HepG2 (cell line): ENCODE measurements around the gene COPS3. TPM values are rescaled to one million over a fixed set of nuclear protein-coding genes. Genes with fewer than 3 reads are reported as not detected.

ENCODE experiments used
- AGO1 ChIP-seq: fragments of 200-400 bp; formaldehyde crosslinking; IDR thresholded peaks from 2 replicates; pipeline ENCODE4 v1.6.1; 2017; ENCODE audit warnings: mild to moderate bottlenecking, low read depth, low read length, moderate library complexity; ENCODE audit not compliant: poor library complexity, severe bottlenecking
- ARHGAP35 ChIP-seq: sonication (generic); formaldehyde crosslinking; IDR thresholded peaks from 2 replicates; pipeline ENCODE4 v1.9.0; 2022; ENCODE audit warnings: mild to moderate bottlenecking, inconsistent platforms, moderate library complexity, missing genetic modification reagents, borderline replicate concordance
- IRF2 ChIP-seq: IDR thresholded peaks from 2 replicates; pipeline ENCODE4 v1.6.1; 2018; ENCODE audit warnings: missing genetic modification reagents, missing compliant biosample characterization
- ZNF619 ChIP-seq: sonication (generic); formaldehyde crosslinking; IDR thresholded peaks from 2 replicates; pipeline ENCODE4 v1.4.0; 2020; ENCODE audit warnings: mild to moderate bottlenecking, missing genetic modification reagents
- polyA plus RNA-seq, 8 experiments: library from polyadenylated mRNA; depleted of rRNA in 3 of 8; stranded (reverse) in 7 of 8; unstranded in 1 of 8; fragments of >200 nt; fragmentation: Illumina TruSeq in 4 of 8; extraction: Trizol in 4 of 8; gene quantifications; 2 replicates each; pipeline versions ENCODE4 v1.2.1 to v1.2.3, GENCODE V29; 2011 to 2016; ENCODE audit warnings: low read depth in 4 of 8, missing spikeins in 1 of 8, mixed read lengths in 1 of 8; ENCODE audit not compliant: insufficient read depth in 1 of 8
- total RNA-seq, 5 experiments: library from RNA; depleted of rRNA; stranded (reverse); fragments of >200 nt; fragmentation: Illumina TruSeq; extraction: Trizol; gene quantifications; 2 replicates each; pipeline ENCODE4 v1.2.3, GENCODE V29; 2016; ENCODE audit warnings: low read depth in 1 of 5
- TF ChIP-seq, protein P1 (sequence below), 2 experiments: fragments of 450-650 bp in 1 of 2; sonication (generic) in 1 of 2; formaldehyde crosslinking in 1 of 2; IDR thresholded peaks; 2 replicates each; pipeline versions ENCODE4 v1.6.1 to v1.8.0; 2016 to 2022; ENCODE audit warnings: antibody characterized with exemption in 1 of 2, mild to moderate bottlenecking in 1 of 2, missing genetic modification reagents in 1 of 2

Gene COPS3
- total and polyA plus RNA-seq, 2 of the 13 experiments (the other 11 are each of a cell fraction or from before 2014, with no cell fraction given), result 46.3 to 103 TPM

DNA sequence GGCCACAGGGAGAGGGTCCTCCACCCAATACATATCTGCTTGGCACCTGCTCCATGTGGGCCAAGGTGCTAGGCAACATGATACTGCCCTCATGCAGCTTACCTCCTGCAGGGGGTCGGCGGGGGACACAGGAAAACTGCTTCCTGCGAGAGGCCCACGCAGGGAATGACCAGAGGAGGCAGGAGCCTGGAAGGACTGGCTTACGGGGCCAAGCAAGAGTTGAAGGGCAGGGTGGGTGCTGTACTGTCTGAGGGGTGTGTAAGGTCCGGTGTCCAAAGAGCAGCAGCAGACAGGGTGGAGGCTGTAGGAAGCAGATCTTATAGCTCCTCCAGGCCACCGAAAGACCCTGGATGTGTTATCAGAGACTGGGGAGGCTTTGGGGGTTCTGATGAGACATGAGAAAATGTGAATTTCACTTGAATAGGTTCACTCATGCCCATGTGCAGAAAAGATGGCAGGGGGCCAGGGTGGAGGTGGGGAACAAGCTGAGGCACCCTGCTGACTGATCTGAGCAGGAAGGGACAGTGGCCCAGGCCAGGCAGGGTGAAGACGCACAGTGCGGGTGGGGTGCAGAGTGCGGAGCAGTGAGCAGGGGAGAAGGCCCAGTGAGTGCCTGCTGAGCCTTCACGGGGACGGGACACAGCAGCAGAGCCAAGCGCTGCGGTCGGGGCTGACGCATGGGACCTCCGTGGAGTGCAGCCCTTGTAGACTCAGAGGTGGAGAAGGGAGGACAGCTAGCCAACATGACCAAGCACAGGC lies 52.3 kb downstream of the COPS3 start (continued):
- TF ChIP-seq, protein P1, sequence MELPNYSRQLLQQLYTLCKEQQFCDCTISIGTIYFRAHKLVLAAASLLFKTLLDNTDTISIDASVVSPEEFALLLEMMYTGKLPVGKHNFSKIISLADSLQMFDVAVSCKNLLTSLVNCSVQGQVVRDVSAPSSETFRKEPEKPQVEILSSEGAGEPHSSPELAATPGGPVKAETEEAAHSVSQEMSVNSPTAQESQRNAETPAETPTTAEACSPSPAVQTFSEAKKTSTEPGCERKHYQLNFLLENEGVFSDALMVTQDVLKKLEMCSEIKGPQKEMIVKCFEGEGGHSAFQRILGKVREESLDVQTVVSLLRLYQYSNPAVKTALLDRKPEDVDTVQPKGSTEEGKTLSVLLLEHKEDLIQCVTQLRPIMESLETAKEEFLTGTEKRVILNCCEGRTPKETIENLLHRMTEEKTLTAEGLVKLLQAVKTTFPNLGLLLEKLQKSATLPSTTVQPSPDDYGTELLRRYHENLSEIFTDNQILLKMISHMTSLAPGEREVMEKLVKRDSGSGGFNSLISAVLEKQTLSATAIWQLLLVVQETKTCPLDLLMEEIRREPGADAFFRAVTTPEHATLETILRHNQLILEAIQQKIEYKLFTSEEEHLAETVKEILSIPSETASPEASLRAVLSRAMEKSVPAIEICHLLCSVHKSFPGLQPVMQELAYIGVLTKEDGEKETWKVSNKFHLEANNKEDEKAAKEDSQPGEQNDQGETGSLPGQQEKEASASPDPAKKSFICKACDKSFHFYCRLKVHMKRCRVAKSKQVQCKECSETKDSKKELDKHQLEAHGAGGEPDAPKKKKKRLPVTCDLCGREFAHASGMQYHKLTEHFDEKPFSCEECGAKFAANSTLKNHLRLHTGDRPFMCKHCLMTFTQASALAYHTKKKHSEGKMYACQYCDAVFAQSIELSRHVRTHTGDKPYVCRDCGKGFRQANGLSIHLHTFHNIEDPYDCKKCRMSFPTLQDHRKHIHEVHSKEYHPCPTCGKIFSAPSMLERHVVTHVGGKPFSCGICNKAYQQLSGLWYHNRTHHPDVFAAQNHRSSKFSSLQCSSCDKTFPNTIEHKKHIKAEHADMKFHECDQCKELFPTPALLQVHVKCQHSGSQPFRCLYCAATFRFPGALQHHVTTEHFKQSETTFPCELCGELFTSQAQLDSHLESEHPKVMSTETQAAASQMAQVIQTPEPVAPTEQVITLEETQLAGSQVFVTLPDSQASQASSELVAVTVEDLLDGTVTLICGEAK (IDR thresholded peaks at IDR 0.05), result no peak
- TF ChIP-seq, protein P1 (CRISPR knock-in tag; IDR thresholded peaks at IDR 0.05), result no peak
- TF ChIP-seq ZNF619 (CRISPR knock-in tag), result no peak
- no peak for TF ChIP-seq ARHGAP35 (CRISPR knock-in tag)
- TF ChIP-seq AGO1, result no peak
- TF ChIP-seq IRF2 (CRISPR knock-in tag), result no peak
